HuH-7.5 (cell line): ENCODE measurements around the gene PPIL1.
A peak's percentile ranks its signal among the peaks of the same experiment; 100 is the strongest.
"Not testable (repeated sequence)": the region's sequence is repeated elsewhere in the genome, so short reads cannot be mapped to it uniquely, and the experiment has no call there.

Source experiments
- DNase-seq: peaks from one replicate; pipeline ENCODE4 v3.0.0; 2011; ENCODE audit warnings: low spot score

The PPIL1 gene

DNA sequence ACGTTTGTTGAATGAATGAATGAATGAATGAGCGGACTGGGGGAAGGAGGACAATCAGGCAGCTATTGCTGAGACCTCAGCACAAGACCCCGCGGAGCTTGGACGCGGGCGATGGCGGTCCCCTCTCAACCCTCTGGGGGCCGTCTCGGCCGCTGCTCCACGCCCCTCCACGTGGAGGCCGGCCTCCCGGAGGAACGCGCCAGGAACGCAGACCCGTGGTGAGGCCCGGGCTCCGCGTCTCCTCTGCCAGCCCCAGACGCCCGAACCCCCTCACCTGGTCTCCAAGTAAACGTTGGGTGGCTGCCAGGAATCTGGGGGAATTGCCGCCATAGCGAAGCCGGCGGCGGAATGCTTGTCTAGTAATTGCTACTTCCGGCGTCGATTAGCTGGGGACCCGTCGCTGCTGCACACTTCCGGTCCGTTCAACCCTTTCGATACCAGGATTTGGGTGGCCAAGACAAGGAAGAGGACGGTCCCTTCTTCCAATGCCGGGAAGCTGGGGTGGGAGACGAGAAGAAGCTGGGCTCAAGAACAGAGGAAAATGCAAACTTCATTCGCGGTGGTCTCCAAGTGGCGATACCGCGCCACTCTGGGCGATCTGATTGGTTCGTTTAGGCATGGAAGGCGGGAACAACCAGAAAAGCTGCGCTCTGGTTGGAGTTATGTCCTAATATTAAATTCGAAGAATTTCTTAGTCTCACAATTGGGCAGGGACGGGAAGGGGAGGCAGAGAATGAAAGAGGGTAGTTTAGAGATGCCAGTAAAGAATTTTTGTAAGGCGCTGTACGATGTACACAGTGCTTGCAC is at the start of gene PPIL1:
TSS of gene PPIL1 (minus strand) at position 361 of the 807 bp plus-strand sequence. CDS start at position 330, 31 bp downstream.
- peak; percentile 70 for DNase-seq

DNA sequence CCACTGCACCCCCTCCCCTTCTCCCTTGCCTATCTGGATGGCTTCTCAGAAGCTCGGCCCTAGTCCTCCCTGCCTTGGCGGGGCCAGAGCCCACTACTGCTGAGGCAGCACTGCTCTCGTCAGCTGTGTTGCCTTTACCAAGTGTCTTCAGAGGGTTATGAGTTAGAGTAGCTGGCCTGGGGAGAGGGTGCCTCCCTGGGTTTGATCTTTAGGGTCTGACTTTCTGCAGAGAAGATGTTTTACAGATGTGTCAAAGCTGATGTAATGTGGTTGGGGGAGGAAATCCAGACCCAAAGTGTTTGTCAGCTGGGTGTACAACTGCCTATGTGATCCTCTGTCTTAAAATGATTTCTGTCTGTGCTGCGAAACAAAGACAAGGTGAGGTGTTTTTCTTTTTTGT is 49.5 kb upstream of the PPIL1 start:
- DNase-seq = no peak

- DNase-seq = no peak
Measured at GRCh38 chr6:36920546-36920945, 45.9 kb upstream of the PPIL1 start.

DNA sequence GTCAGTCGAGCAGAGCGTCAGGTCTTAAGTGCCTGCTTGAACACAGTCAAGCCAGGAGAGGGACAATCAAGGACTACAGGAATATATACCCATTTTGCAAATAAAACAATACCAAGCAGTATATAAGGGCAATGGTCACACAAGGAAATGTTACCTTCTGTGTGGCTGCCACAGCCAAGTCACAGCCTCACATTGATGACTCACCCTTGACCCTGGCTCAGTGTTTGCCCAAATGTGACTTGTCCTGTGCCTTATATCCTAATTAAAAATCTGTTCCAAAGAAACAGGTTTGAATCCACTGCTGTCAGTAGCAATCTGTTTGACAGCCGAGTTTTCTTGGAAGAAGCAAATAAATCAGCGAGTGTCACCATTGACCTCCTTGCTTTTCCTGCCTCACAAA is 45.4 kb upstream of the PPIL1 start:
- DNase-seq = no peak

- no peak for DNase-seq
Measured at GRCh38 chr6:36917541-36918193, 43.1 kb upstream of the PPIL1 start.

GRCh38 chr6:36916126-36916525 is 41.5 kb upstream of the PPIL1 start:
- no peak for DNase-seq

- no peak for DNase-seq
Measured at GRCh38 chr6:36915599-36915998, 41.0 kb upstream of the PPIL1 start.

GRCh38 chr6:36914227-36914794 is 39.7 kb upstream of the PPIL1 start:
- peak; percentile 46 for DNase-seq

- DNase-seq = no peak
Measured at GRCh38 chr6:36913082-36913481, 38.5 kb upstream of the PPIL1 start.

DNA sequence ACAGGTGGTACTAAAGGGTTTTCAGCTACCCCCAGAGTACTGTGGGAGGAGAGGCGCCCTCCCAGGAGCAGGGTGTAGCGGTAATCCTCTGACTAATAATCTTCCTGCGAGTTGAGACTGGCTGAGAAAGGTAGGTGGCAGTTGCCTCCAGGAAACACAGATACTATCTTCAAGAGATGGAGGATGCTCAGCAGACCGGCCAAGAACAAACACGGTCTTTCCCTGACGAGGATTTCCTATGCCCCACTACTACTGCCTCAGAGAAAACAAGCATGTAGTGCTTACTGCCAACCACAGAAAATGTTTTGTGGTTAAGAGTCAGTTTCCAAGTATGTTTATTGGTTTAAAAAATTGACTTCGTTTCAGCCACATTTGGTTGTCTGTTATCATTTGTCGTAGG is 38.0 kb upstream of the PPIL1 start:
- DNase-seq = no peak

GRCh38 chr6:36912030-36912454 is 37.4 kb upstream of the PPIL1 start:
- DNase-seq = no peak

DNA sequence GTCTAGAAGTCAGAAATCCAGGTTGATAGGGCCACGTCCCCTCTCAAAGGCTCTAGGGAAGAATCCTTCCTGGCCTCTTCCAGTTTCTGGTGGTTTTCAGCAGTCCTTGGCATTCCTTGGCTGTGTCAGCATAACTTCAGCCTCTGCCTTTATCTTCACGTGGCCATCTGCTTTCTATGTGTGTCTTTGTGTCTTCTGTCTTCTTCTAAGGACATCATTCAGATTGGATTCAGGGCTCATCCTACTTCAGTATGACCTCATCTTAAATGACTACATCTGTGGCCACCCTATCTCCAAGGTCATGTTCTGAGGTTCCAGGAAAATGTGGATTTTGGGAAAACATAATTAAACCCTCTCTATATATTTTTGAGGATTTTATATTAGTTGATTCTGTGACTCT is 34.1 kb upstream of the PPIL1 start:
- DNase-seq = no peak

- no peak for DNase-seq
Measured at GRCh38 chr6:36907781-36908180, 33.2 kb upstream of the PPIL1 start.

DNA sequence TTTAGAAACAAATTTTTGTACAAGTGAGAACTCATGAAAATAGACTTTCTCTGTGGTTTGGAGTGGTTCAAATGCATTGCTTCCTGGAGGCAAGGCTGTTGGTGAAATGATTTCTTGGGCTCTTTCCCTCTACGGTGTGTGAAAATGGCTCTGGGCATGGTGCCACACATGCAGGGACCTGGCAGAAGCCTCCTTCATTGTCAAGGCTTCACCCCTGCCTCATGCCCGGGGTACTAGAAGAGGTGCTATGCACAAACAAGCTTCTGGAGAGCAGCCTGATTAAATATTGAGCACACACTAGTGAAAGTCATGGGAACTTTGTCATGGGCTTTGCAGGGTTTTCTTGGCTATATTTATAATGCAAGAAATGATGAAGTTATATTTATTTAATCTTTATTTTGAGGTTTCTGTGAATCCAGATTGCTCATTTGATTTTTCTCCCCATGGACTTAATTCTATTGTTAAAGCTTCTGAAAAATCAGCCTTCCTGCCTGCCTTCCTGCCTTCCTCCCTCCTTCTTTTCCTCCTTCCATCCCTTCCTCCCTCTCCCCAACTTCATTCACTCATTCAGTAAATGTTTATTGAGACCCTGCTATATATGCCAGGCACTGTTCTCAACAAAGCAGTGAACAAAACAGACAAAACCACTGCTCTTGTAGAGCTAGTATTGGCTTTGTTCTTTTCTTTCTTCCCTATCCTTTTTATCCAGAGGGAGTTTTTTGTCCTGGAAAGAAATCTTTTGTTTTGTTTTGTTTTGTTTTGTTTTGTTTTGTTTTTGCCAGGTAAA is 32.1 kb upstream of the PPIL1 start:
- DNase-seq = no peak

GRCh38 chr6:36904851-36905393 is 30.3 kb upstream of the PPIL1 start:
- DNase-seq = no peak

GRCh38 chr6:36904114-36904513 is 29.5 kb upstream of the PPIL1 start:
- no peak for DNase-seq

DNA sequence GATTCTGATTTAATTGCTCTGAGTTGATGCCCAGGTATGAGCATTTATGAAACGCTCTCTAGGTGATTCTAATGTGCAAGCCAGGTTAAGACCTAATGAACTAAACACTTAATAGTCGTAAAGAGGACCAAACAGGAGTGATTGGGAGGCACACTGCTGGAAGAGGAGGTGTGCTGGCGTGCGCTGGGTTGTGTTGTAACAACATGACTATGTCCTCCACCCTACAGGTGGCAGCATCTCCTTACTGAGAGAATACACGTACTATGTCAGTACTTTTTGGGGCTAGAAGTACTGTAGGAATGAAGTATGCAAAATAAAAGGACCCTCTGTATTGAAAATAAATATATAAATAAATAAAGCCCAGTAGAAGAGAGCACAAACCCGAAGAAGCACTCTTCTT is 23.0 kb upstream of the PPIL1 start:
- no peak for DNase-seq

DNA sequence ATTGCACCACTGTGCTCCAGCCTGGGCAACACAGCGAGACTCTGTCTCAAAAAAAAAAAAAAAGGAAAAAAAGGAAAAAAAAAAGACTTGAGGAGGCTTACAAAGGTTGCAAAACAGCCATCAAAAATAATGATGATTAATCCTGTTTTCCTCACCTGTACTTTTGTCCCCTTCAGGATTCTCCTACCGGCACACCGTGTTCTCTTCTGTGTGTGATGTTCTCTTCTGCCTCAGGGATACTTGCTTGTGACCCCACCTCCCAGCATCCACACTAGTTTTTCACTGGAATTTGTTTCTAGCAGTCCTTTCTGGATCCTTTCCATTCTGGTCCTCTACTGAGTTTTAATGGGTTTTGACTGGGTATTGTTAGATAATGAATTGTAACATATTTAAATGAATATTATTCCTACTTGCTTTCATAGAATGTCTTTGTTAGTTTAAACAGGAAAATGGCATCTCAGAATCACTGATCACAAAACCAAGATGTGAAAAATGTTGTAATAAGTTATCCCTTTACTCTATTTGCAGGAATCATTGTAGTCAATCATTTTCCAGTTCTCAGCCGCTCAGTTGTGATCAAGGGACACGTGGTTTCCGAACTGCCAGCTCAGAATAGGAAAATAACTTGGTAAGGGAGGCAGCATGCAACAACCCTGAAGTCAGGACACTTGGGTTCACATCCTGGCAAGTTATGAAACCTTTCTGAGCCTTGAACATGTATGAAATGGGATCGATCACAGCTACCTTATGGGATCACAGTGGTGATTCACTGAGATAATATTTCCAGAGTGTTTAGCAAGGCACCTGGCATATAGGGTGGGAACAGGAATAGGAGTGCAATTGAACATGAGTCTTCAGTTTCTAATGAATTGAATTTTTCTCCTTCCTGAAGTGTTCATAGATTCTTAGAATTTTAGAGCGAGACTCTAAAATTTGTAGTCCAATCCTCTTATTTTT is 19.7 kb upstream of the PPIL1 start:
- no peak for DNase-seq

GRCh38 chr6:36891153-36891552 is 16.6 kb upstream of the PPIL1 start:
- DNase-seq = not testable (repeated sequence)

GRCh38 chr6:36890112-36890663 is 15.6 kb upstream of the PPIL1 start:
- DNase-seq = no peak
